ENCODE measurements around the gene NOP56. TPM values are rescaled to one million over a fixed set of nuclear protein-coding genes. Genes with fewer than 3 reads are reported as not detected.

Gene NOP56
- total RNA-seq, 1 donor from 2014 or later: 517 TPM

GRCh38 chr20:2706688-2707352 lies 54.4 kb downstream of the NOP56 start:
- DNase-seq (ENCODE audit: low read depth, low spot score): no peak
- Mint-ChIP-seq H3K36me3 (ENCODE audit: low read depth) (no peaks in the 10 kb centered on the region), H3K9me3 (no peaks in the 10 kb centered on the region), H3K4me1 (peaks cover 2% of the 10 kb centered on the region), H3K4me3 (no peak overlapping the region), H3K27ac (ENCODE audit: unreplicated experiment) (no peak overlapping the region), H3K27me3 (ENCODE audit: low read depth) (peaks cover 33% of the 10 kb centered on the region)
- TF ChIP-seq CTCF (conservative IDR thresholded peaks at IDR 0.05): no peak

- H3K4me3 Mint-ChIP-seq: no peak overlapping the region
- no peak overlapping the region for H3K27ac Mint-ChIP-seq (ENCODE audit: unreplicated experiment)
- no peaks in the 10 kb centered on the region for H3K4me1 Mint-ChIP-seq
- peaks cover 30% of the 10 kb centered on the region for H3K27me3 Mint-ChIP-seq (ENCODE audit: low read depth)
- TF ChIP-seq CTCF (conservative IDR thresholded peaks at IDR 0.05): no peak
- no peaks in the 10 kb centered on the region for H3K9me3 Mint-ChIP-seq
- H3K36me3 Mint-ChIP-seq (ENCODE audit: low read depth): no peaks in the 10 kb centered on the region
- no peak for DNase-seq (ENCODE audit: low read depth, low spot score)
These were observed 55.1 kb downstream of the NOP56 start for GRCh38 chr20:2707353-2708072.

Small RNAs within 50 kb of the gene (microRNA-seq; reads per million reads assigned to microRNA genes)
- gene MIR1292: 127 reads per million, percentile 62 among the genes with 10 or more reads in this experiment

Other genes with a start within 250 kb of the NOP56 start
- gene SNRPB, start 181.8 kb upstream of the NOP56 start, total RNA-seq: 385 and 391 TPM in 2 replicates
- gene ZNF343, start 143.7 kb upstream of the NOP56 start, total RNA-seq: 9.1 and 12.8 TPM in 2 replicates
- gene TMC2, start 116.1 kb upstream of the NOP56 start, total RNA-seq: not detected in 2 replicates
- gene IDH3B, start 11.6 kb downstream of the NOP56 start, total RNA-seq: 100 and 102 TPM in 2 replicates
- 23.2 and 24.6 TPM in 2 replicates for gene EBF4, start 40.1 kb downstream of the NOP56 start, total RNA-seq
- gene CPXM1, start 148.0 kb downstream of the NOP56 start, total RNA-seq: 200 and 218 TPM in 2 replicates
- gene C20orf141, start 162.4 kb downstream of the NOP56 start, total RNA-seq: not detected in 2 replicates
- not detected in 2 replicates for gene TMEM239, start 163.7 kb downstream of the NOP56 start, total RNA-seq
- 68.7 and 71.9 TPM in 2 replicates for gene PCED1A, start 188.0 kb downstream of the NOP56 start, total RNA-seq
- 49.8 and 50.6 TPM in 2 replicates for gene VPS16, start 188.1 kb downstream of the NOP56 start, total RNA-seq
- gene PTPRA, start 220.8 kb downstream of the NOP56 start, total RNA-seq: 86.5 and 88.7 TPM in 2 replicates

Data from neural crest cell (in vitro differentiated cells).